ENCODE results near the gene CHN2.

The CHN2 gene

GRCh38 chr7:29444267-29444666 lies 249.7 kb downstream of the CHN2 start:
- no peak for DNase-seq

GRCh38 chr7:29445736-29446135 lies 251.2 kb downstream of the CHN2 start:
- DNase-seq = no peak

- DNase-seq = no peak
Observed at GRCh38 chr7:29447828-29448227, 253.3 kb downstream of the CHN2 start.

GRCh38 chr7:29449569-29450260 lies 255.1 kb downstream of the CHN2 start:
- DNase-seq = no peak

- no peak for DNase-seq
Observed at GRCh38 chr7:29453021-29453420, 258.4 kb downstream of the CHN2 start.

GRCh38 chr7:29454464-29454863 lies 259.9 kb downstream of the CHN2 start:
- no peak for DNase-seq

GRCh38 chr7:29454899-29455451 lies 260.4 kb downstream of the CHN2 start:
- DNase-seq = no peak

- DNase-seq = no peak
Observed at GRCh38 chr7:29457141-29457561, 262.6 kb downstream of the CHN2 start.

GRCh38 chr7:29457565-29458011 lies 263.0 kb downstream of the CHN2 start:
- no peak for DNase-seq

- DNase-seq = no peak
Observed at GRCh38 chr7:29458933-29459332, 264.4 kb downstream of the CHN2 start.

- DNase-seq = no peak
Observed at GRCh38 chr7:29459589-29459988, 265.0 kb downstream of the CHN2 start.

- DNase-seq = no peak
Observed at GRCh38 chr7:29461996-29462395, 267.4 kb downstream of the CHN2 start.

- no peak for DNase-seq
Observed at GRCh38 chr7:29463504-29464158, 269.1 kb downstream of the CHN2 start.

GRCh38 chr7:29464753-29465152 lies 270.2 kb downstream of the CHN2 start:
- DNase-seq = no peak

GRCh38 chr7:29467193-29467926 lies 272.8 kb downstream of the CHN2 start:
- DNase-seq = no peak

GRCh38 chr7:29468196-29468595 lies 273.6 kb downstream of the CHN2 start:
- DNase-seq = no peak

- DNase-seq = no peak
Observed at GRCh38 chr7:29469281-29469680, 274.7 kb downstream of the CHN2 start.

- DNase-seq = no peak
Observed at GRCh38 chr7:29469976-29470557, 275.5 kb downstream of the CHN2 start.

- DNase-seq = no peak
Observed at GRCh38 chr7:29471444-29472138, 277.0 kb downstream of the CHN2 start.

GRCh38 chr7:29476916-29477315 lies 282.3 kb downstream of the CHN2 start:
- DNase-seq = no peak

- no peak for DNase-seq
Observed at GRCh38 chr7:29478226-29478625, 283.7 kb downstream of the CHN2 start.

- no peak for DNase-seq
Observed at GRCh38 chr7:29478687-29479240, 284.2 kb downstream of the CHN2 start.
